Ishikawa (cell line): Measurements from ENCODE around the gene MSX1.
A peak's percentile ranks its signal among the peaks of the same experiment; 100 is the strongest.

Experiments
- CREB1 ChIP-seq: IDR thresholded peaks from 2 replicates; pipeline ENCODE4 v1.6.1; 2012; ENCODE audit warnings: low read depth
- EP300 ChIP-seq: IDR thresholded peaks from 2 replicates; pipeline ENCODE4 v1.6.1; 2012; ENCODE audit warnings: borderline replicate concordance
- NFIC ChIP-seq: IDR thresholded peaks from 2 replicates; pipeline ENCODE4 v1.6.1; 2012
- RAD21 ChIP-seq: IDR thresholded peaks from 2 replicates; pipeline ENCODE4 v1.6.1; 2012; ENCODE audit warnings: low read depth
- TAF1 ChIP-seq: IDR thresholded peaks from 2 replicates; pipeline ENCODE4 v1.6.1; 2012; ENCODE audit warnings: low read depth, mild to moderate bottlenecking
- TEAD4 ChIP-seq: IDR thresholded peaks from 2 replicates; pipeline ENCODE4 v1.6.1; 2012
- YY1 ChIP-seq: IDR thresholded peaks from 2 replicates; pipeline ENCODE4 v1.6.1; 2012; ENCODE audit warnings: low read depth
- TF ChIP-seq, protein P1 (sequence below): IDR thresholded peaks from 2 replicates; pipeline ENCODE4 v1.6.1; 2012; ENCODE audit warnings: low read depth, mild to moderate bottlenecking
- TF ChIP-seq, protein P2 (sequence below): IDR thresholded peaks from 2 replicates; pipeline ENCODE4 v1.6.1; 2012

DNA sequence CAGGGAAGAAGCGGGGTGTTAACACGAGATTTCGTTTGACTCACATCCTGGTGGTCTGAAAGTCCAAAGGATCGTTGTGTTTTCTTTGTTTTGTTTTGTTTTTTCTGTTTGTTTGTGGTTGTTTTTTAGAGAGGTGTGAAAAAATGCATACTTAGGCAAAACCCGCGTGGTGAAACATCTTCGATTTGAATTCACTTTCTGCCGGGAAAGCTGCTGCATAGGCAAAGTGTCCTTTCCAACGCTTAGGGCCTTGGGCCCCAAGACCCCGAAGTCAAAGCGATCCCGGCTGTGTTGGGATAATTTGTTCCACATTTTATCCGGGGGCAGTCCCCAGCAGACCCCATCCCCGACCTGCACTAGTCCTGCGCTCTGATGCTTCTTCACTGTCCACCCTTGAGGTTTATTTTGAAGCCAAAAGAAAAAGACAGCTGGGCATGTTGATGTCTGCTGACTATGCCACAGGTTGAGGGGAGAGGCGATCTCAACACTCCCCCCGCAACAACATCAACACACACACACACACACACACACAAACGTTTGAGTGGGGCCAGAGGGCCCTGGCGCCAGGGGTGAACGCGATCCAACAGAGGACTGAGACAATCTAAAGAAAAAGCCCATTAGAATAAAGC, 2.0 kb downstream of the MSX1 start:
- TF ChIP-seq, protein P1, sequence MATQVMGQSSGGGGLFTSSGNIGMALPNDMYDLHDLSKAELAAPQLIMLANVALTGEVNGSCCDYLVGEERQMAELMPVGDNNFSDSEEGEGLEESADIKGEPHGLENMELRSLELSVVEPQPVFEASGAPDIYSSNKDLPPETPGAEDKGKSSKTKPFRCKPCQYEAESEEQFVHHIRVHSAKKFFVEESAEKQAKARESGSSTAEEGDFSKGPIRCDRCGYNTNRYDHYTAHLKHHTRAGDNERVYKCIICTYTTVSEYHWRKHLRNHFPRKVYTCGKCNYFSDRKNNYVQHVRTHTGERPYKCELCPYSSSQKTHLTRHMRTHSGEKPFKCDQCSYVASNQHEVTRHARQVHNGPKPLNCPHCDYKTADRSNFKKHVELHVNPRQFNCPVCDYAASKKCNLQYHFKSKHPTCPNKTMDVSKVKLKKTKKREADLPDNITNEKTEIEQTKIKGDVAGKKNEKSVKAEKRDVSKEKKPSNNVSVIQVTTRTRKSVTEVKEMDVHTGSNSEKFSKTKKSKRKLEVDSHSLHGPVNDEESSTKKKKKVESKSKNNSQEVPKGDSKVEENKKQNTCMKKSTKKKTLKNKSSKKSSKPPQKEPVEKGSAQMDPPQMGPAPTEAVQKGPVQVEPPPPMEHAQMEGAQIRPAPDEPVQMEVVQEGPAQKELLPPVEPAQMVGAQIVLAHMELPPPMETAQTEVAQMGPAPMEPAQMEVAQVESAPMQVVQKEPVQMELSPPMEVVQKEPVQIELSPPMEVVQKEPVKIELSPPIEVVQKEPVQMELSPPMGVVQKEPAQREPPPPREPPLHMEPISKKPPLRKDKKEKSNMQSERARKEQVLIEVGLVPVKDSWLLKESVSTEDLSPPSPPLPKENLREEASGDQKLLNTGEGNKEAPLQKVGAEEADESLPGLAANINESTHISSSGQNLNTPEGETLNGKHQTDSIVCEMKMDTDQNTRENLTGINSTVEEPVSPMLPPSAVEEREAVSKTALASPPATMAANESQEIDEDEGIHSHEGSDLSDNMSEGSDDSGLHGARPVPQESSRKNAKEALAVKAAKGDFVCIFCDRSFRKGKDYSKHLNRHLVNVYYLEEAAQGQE: no peak
- TF ChIP-seq TEAD4 (no peak), YY1 (no peak), NFIC (no peak), EP300 (0 out of 2 replicates have a peak, but pooled peaks have one; percentile 6), RAD21 (no peak), CREB1 (no peak), TAF1 (no peak)
- TF ChIP-seq, protein P2, sequence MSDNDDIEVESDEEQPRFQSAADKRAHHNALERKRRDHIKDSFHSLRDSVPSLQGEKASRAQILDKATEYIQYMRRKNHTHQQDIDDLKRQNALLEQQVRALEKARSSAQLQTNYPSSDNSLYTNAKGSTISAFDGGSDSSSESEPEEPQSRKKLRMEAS: no peak
